GM19328 (cell line): ENCODE results near the gene CEP350.
"Not testable (repeated sequence)": the region's sequence is repeated elsewhere in the genome, so short reads cannot be mapped to it uniquely, and the experiment has no call there.

Source experiments
- ATAC-seq: cut with Tn5 transposase; IDR thresholded peaks from one replicate; pipeline ENCODE4 v1.9.1; 2021; ENCODE audit warnings: mild to moderate bottlenecking, moderate library complexity; ENCODE audit not compliant: unreplicated experiment

CEP350 gene

DNA sequence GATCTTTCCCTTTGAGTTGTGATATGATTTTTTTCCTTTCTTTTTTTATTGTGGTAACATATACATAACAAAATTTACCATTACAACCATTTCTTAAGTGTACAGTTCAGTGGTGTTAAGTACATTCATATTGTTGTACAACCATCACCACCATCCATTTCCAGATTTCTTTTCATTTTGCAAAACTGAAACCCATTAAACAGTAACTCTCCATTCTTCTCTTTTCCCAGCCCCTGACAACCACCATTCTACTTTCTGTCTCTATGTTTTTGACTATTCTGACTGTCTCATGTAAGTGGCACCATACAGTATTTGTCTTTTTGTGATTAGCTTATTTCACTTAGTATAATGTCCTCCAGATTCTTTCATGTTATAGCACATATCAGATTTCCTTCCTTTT is 30.3 kb downstream of the CEP350 start:
- no peak for ATAC-seq

DNA sequence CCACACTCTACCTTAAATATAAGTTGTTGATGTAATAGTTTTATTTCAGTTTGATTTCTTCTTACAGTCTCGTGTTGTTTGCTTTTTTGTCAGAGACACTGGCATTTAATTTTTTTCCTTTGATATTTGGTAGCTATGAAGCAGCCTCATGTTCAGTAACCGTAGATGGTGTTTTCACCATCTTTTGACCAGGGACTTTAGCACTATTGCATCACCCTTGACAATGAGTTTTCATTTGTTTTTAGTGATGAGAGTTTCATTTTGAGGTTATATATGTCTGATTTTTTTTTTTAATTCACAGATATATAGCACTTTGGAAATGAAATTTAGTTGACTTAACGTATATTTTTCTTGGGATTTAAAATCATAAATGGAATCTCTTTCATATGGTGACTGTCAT is 36.2 kb downstream of the CEP350 start:
- ATAC-seq = no peak

DNA sequence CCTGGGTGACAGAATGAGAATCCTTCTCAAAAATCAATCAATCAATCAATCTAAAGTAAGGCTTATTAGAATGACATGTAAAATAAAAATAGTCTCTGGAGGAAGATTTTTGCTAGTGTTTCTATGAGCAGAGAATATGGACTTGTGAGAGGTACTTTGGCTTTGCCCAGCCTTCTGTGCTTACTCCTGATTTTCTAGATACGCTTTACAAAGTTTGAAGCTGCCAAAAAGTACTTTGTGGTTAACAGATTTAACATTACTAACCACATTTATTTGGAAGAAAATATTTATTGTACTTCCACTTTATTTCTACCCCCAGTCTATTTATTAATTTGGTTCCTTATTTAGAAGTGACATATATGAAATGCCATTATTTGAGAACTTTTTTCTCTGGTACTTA is 41.0 kb downstream of the CEP350 start:
- no peak for ATAC-seq

DNA sequence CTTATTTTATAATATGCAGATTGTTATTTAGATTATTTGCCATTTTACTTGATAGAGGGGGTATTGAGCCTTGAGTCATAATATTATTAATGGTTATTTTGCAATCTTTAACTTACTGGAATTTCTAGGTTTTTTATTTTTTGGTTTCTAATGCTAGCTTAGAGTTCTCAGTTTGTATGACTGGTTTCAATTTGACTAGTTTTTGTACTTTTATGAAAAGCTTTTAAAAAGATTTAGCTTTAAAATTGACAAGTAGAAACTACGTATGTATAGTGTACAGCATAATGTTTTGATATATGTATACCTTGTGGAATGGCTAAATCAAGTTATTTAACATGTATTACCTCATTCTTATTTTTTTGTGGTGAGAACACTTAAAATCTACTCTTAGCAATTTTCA is 41.5 kb downstream of the CEP350 start:
- no peak for ATAC-seq

DNA sequence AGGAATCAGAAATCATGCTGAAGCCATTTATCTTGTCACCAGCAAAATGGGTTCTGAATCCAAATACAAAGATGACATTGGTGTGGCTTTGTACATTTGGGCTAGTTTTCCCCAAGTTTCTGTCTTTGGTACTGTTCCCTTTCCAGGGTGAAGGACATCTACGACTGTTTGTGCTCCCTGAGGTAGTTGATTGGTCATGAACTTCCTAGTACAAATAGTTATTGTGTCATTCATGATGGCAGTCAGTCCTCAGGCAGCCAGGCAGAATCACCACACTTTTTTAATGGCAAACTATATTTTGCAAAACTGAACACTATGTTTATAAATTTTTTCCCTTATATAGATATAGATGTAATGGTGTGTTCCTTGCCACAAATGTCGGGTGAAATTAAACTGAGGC is 46.0 kb downstream of the CEP350 start:
- ATAC-seq = no peak

DNA sequence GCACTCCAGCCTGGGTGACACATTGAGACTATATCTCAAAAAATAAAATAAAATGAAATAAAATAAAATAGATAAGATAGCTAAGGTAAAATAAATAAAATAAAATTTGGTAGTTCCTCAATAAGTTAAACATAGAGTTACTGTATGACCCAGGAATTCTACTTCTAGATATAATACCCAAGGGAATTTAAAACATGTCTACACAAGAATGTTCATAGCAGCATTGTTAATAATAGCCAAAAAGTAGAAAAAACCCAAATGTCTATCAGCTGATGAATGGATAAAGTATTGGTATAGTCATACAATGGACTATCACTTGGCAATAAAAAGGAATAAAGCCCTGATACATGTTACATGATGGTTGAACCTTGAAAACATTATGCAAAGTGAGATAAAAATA is 47.8 kb downstream of the CEP350 start:
- ATAC-seq = no peak

DNA sequence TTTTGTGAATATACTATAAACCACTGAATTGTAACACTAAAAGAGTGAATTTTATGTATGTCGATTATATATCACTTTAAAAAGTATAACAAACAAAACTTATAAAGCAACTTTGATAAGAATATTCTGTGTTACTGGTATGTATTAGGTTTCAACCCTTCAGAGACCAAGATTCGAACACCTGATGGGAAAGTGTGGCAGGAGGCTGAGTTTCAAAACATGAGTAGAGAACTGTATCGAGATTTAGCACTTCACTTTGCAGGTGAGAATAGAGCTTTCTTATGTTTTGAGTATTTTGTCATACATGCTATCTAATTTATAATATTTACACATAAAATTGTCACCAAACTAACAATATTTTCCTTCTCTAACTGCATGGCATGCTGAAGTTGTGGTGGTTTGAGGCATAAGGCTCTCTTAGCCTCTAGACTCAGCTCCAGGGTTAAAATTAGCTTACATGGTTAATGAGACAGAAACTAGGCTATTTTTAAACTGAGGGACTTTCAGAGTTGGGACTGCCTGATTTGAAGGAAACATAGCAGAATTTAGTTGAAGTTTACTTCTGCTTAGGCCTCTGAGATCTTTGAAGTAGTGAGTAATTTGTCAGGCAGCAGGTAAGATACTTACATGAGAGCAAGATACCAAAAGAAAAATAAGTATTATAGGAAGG is 48.6 kb downstream of the CEP350 start:
- ATAC-seq = no peak

DNA sequence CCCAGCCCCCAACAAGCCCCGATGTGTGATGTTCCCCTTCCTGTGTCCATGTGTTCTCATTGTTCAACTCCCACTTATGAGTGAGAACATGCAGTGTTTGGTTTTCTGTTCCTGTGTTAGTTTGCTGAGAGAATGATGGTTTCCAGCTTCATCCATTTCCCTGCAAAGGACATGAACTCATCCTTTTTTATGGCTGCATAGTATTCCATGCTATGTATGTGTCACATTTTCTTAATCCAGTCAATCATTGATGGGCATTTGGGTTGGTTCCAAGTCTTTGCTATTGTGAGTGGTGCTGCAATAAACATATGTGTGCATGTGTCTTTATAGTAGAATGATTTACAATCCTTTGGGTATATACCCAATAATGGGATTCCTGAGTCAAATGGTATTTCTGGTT is 52.2 kb downstream of the CEP350 start:
- not testable (repeated sequence) for ATAC-seq

DNA sequence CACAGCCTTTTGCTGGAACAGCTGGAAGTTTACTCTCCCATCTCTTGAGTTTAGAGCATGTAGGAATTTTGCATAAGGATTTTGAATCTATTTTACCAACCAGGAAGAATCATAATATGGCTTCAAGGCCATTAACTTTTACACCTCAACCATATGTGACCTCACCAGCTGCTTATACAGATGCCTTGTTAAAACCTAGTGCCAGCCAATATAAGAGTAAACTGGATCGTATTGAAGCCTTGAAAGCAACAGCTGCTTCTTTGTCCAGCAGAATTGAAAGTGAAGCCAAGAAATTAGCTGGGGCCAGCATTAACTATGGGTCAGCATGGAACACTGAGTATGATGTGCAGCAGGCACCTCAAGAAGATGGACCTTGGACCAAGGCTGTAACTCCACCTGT is 65.4 kb downstream of the CEP350 start:
- no peak for ATAC-seq

DNA sequence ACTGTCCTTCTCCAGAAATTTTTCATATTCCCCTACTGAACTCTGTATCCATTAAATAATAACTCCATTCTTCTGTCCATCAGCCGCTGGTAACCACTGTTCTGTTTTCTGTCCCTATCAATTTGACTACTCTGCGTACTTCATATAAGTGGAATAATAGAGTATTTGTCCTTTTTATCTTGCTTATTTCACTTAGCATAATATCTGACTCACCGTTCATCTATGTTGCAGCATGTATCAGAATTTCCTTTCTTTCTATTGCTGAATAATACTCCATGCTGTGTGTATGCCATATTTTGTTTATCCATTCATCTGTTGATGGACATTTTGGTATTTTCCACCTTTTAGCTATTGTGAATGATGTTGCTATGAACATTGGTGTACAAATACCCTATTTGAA is 71.9 kb downstream of the CEP350 start:
- ATAC-seq = no peak

DNA sequence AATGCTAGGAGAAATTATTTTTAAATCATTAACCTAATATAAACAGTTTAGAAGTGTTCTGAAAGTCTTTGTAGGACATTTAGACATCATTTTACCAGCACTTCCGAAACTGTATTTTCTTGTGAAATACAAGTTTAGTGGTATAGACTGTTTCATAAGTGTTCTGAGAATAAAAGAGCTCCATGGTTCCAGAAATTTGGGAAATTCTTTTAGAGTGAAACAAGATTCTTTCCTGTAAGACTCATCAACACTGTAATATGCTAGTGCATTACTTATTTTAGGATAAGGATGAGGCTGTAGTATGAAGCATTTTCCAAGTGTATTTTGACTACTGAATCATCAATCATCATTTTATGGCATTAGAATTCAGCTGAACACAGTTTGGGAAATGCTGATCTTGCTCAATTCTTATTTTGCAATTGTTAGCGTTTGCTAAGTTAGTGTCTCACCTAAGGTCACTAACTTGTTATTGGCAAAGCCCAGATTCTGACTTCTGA is 73.4 kb downstream of the CEP350 start:
- no peak for ATAC-seq

DNA sequence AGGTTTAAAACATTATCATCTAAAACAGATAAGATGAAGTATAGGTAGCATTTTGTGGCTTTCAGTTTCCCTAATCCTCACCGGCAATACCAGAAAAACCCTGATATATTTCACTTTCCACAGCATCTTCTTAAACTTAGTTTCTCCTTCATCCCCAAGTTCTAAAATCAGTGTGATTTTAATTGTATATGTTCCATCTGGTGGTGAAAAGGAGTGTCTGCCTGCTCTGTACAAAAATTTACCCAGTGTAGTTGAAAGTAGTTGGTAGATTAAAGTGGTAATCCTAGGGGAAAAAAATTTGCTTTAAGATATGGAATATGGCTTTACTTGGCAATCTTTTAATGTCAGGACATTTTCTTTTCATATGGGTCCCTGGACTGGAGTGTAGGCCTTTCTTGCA is 74.3 kb downstream of the CEP350 start:
- no peak for ATAC-seq

DNA sequence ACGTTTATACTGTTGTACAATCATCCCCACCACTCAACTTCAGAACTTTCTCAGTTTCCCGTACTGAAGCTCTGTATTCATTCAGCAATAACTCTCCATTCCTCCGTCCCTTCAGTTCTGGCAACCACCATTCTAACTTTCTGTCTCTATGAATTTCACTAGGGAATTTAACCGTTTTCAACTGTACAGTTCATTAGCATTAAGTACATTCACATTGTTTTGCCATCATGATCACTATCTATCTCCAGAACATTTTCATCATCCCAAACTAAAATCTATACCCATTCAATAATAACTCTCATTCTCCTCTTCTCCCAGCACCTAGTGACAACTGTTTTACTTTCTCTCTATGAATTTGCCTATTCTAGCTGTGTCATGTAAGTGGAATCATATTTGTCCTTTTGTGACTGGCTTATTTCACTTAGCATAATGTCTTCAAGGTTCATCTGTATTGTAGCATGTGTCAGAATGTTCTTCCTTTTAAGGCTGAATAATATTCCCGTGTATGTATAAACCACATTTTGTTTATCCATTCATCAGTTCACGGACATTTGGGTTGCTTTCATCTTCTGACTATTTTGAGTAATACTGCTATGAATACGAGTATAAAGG is 75.0 kb downstream of the CEP350 start:
- no peak for ATAC-seq

DNA sequence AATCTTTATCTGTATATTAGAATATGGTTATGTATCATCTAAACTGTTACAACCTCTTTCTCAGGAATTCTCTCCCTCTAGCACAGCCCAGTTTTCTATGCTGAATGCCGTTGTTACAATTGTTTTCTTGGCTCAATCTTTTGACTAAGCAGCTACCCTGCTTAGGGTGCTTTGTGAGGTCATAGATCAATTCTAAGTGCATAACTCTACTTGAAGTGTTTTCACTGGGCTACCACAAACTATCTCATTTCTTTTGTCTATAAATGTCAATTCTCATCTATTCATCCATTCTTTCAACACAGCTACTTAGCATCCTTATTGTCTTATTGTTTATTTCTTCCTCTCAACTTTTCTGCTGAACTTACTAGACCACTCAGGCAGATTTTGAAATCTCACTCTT is 77.1 kb downstream of the CEP350 start:
- no peak for ATAC-seq

DNA sequence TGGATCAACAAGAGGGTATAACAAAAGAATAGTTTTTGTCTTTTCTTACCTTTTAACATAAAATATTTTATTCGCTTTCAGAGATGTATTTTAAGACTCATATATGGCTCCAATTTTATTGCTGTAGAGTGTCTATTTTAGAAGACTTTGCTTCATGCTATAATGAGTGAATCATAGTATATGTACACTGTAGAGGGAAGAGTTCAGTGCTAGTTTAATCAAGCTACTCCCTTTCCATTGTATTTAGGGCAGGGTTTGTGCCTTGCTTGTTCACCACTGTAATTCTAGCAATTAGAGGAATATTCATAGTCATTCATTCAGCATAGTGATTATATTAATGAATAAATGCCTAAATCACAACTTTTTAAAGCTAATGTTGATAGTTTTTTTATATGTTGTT is 78.8 kb downstream of the CEP350 start:
- no peak for ATAC-seq

DNA sequence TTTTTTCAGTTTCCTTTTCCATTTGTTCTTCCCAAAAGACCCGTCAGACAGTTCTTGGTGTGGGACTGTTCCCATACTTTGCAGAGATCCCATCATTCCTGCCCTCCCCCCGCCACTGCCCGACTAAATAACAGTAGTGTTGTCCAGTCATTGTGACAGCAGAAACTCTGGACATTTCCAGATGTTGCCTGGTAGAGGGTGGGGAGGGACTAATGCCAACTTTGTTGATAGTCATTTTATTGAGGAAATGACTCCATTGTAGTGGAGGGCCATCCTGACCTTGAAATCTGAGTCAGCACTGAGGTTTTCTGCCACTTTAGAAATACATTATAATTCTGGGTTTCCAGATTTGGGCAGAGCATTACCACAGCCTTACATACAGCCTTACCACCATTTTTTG is 85.4 kb downstream of the CEP350 start:
- no peak for ATAC-seq

DNA sequence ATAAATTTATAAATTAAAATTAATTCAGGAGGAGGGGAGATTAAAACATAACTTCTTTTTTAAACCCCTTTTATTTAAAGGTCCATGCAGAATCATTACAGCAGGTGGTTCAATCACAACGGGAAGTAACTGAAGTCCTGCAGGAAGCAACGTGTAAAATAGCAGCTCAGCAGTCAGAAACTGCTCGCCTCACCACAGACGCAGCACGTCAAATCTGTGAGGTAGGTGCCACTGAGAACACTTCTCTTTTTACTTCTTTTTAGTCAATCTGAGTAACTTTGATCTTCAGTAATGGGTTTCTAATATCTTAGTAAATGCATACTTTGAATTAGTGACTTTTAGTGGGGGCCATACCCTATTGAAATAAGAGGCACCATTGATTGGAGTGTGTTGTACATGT is 87.0 kb downstream of the CEP350 start:
- no peak for ATAC-seq

DNA sequence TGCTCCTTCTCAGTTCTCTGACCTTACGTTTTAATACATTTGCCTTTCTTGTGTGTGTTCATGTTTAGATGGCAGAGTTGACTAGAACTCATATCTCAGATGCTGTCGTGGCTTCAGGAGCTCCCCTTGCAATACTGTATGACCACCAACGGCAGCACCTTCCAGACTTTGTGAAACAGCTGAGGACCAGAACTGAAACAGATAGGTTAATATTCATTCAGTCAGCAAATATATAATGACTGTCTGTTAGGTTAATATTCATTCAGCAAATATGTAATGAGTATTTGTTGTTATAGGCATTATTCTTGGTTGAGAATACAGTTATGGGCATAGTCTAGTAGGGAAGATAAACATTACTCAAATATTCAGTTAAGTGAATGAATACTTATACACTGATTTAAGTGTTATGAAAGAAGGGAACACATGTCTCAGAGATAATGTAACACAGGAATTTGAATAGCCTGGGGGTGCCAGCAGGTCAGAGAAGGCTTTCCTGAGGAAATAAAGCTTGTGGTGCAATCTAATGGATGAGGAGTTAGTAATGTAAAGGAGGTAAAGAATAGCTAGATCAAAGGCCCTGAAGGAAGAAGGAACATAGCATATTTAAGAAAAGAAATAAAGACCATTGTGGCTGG is 88.5 kb downstream of the CEP350 start:
- ATAC-seq = no peak

DNA sequence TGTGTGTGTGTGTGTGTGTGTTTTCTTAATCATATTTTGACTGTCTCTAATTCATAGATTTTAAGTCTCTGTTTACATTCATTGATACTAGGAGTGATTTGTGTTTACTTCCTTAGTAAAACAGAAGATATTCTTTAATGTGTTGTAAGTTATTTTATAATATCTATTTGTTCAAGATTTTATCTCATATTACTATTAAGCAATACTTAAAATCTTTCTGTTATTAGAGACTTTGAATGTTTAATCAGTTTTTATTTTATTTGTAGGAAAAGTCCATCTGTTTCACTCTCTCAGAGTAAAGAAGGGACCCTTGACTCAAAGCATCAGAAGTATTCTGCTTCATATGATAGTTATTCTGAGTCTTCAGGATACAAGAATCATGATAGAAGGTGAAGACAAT is 89.2 kb downstream of the CEP350 start:
- no peak for ATAC-seq

DNA sequence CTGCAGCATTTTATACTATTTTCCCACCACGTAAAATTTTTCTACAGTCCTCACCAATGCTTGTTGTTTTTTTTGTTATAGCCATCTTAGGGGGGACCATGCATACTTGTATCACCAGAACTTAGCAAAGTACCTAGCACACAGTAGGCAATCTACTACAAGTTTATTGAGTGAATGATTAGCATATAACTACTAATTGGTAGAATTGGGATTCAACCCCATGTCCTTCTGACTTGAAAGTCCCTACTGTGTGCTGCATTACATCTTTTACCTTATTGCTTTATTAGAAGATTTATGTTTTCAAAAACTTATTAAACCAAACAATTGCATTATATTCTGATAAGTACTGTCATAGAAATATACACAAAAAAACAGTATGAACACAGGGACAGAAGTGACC is 92.1 kb downstream of the CEP350 start:
- no peak for ATAC-seq

DNA sequence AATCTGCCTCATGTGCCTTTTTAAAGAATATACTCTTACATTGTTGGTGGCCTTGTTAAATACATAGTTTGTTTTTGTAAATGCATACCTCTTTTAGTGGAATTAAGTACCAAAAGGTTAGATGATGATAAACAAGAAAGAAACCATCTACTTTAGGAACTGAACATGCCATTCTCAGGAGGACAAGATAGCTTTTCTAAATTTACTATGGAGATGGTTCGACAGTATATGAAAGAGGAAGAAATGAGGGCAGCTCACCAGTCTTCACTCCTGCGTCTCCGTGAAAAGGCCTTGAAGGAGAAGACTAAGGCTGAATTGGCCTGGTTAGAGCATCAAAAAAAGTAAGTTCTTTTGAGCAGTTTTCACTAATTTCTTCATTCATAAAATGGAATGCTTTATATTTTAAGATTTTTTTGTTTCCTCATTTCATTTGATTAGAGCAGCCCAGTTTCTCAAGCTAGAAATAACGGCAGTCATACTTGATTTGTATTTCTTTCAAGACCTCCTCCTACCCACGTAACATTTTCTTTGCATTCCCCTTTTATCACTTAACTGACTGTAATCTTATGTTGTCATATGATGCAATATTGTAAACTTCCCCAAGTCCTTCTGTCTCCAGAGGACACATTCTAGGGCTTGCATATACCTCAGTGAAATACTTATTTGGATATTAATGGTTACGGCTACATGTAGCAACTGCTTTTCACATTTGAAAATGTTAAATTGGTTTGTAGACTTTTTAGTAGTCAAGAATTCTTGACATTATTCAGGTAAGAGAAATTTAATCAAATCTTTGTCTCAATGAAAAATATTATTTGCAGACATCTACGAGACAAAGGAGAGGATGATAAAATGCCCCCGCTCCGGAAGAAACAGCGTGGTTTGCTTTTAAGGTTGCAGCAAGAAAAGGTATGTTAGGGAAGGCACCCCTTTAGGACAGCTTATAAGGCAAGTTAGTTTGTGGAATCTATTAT is 99.3 kb downstream of the CEP350 start:
- ATAC-seq = no peak
